ENCODE measurements around the gene SEMA3B. TPM values are rescaled to one million over a fixed set of nuclear protein-coding genes. Genes with fewer than 3 reads are reported as not detected.
"Not testable (repeated sequence)": the region's sequence is repeated elsewhere in the genome, so short reads cannot be mapped to it uniquely, and the experiment has no call there.

SEMA3B gene
- total RNA-seq, 1 donor from 2014 or later = 27.0 TPM

- DNase-seq (ENCODE audit: low read depth) = peak; percentile 66
Measured at GRCh38 chr3:50237754-50238548, 31.0 kb upstream of the SEMA3B start.

DNA sequence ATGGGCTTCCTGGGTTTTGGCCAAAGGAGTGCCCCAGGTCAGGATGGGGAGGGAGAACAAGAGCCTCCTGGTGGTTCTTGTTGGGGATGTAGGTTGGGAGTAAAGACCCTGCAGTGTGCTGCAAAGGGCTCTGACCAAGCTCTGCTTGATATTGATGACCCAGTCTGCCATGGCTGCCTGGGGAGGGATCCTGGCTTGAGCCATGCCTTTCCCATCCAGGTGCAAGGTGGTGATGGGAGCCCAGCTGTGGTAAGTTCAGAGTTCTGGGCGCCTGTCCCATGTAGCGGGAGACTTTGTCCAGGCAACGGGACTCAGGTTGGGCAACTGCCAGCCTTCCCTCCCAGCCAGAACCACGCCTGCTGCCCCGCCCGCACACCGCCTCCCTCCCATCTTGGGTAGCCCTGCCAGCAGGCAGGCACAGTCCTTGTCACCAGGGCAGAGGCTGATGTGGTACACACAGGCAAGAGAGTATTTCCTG is 30.4 kb upstream of the SEMA3B start:
- no peak for DNase-seq (ENCODE audit: low read depth)

DNA sequence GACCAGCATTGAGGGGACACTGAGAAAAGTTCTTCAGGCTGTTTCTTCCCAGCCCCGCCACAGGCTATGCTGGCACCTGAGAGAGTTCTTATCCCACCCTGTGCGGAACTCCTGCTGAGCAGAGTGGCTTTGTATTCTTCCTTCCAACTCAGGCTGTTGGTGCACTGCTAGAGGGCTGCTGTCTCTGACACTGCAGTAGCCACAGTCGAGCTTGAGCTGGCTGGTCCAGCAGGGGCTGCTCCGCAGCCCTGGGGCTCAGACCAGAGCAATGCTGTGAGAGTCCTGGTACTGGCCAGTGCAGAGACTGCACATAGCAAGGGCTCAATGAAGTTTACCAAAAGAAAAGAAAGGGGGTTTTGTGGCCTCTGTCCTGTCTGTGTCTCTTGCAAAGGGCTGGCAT is 29.3 kb upstream of the SEMA3B start:
- no peak for DNase-seq (ENCODE audit: low read depth)

DNA sequence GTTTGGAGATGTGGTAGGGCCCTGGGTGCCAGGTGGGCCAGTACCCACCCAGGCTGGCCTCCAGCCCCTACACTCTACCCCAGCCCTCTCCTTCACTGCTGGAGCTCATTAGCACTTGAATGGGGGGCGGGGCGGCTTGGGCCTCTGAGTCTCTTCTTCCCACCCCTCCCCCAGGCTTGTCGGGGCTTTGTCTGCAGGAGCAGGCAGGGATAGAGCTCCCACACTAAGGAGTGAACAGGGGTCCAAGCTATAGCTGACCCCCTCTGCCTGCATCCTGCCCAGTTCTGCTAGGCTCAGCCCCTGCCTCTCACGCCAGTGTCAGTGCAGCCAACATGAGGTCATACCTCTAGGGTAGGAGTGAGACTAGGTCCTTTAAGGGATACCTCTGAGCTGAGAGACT is 27.8 kb upstream of the SEMA3B start:
- no peak for DNase-seq (ENCODE audit: low read depth)

- DNase-seq (ENCODE audit: low read depth) = no peak
Measured at GRCh38 chr3:50241713-50242380, 27.1 kb upstream of the SEMA3B start.

DNA sequence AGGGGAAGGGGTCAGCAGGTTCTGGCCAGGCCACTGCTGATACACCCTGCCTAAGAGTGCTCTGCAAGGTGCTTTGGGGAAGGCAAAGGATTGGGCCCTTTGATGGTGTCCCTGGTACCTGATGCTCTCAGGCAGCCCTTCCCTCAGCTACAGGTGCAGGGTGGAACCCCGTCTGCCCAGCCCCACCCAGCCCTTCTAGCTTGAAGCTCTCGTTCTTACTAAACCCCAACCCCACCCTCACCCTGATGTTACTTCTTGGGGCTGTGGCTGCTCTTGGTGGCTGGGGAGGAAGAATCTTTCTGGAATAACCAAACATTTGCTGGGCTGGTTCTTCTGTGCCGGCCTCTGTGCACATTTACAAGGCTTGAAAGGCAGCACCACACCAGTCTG is 26.6 kb upstream of the SEMA3B start:
- no peak for DNase-seq (ENCODE audit: low read depth)

- DNase-seq (ENCODE audit: low read depth) = peak; percentile 47
Measured at GRCh38 chr3:50242851-50243542, 25.9 kb upstream of the SEMA3B start.

GRCh38 chr3:50243543-50243895 is 25.4 kb upstream of the SEMA3B start:
- no peak for DNase-seq (ENCODE audit: low read depth)

GRCh38 chr3:50244813-50245212 is 24.1 kb upstream of the SEMA3B start:
- not testable (repeated sequence) for DNase-seq (ENCODE audit: low read depth)

- no peak for DNase-seq (ENCODE audit: low read depth)
Measured at GRCh38 chr3:50245251-50245745, 23.6 kb upstream of the SEMA3B start.

GRCh38 chr3:50245831-50246516 is 23.0 kb upstream of the SEMA3B start:
- peak; percentile 58 for DNase-seq (ENCODE audit: low read depth)

DNA sequence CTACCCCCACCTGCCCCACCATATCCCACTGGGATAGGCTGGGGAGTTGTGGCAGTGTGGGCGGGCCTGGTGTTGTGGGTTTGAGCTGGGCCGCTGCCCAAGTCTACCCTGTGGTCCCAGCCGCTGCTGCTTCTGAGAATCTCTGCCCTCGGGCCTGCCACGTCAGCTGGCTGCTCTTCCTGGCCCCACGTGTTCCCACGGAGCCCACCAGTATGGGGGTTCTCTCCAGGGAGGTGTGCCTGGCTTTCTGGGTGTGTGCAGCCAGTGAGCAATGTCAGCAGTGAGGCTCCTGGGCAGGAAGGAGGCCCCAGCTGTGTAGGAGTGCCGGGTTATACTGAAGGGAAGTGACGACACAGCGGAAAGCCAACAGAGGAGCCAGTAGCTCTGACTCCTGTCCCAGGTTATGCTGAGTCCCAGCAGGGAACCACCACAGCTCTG is 22.4 kb upstream of the SEMA3B start:
- peak; percentile 70 for DNase-seq (ENCODE audit: low read depth)

DNA sequence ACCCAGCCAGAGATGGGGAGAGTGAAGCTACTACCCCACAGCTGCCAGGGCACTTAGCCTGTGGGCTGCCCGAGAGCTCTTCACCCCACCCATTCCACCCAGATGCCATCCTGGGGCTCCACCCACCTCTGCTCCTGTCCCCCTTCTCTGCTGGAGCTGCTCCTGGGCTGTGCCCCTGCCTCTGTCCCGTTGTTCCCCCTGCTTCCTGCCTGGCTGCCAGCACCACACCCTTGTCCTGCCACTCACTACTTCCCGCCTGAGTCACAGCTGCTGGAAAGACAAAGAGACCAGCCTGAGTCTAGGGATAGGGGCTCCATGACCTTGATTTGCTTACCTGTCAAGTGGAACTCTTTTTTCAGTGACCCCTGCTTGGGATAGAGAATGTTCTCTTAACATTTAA is 20.6 kb upstream of the SEMA3B start:
- DNase-seq (ENCODE audit: low read depth) = no peak

DNA sequence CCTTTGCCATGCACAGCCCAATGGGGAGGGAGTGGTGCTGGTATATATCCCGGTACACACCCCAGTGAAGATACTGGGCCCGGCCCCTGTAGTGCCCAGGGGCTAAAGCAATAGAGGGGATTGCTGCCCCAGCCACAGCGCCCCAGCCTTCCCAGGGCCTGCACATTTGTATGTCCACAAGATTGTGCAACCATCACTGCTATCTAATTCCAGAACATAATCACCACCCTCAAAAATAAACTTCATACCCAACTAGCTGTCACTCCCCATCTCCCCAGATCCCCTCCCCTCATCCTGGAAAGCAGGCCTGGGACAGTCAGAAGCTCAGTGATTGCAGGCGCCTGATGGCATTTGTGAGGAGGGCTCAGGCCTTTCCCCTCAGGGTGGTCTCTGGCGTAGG is 19.5 kb upstream of the SEMA3B start:
- DNase-seq (ENCODE audit: low read depth) = no peak

- no peak for DNase-seq (ENCODE audit: low read depth)
Measured at GRCh38 chr3:50250514-50250913, 18.4 kb upstream of the SEMA3B start.

- DNase-seq (ENCODE audit: low read depth) = peak; percentile 88
Measured at GRCh38 chr3:50251220-50251619, 17.7 kb upstream of the SEMA3B start.

DNA sequence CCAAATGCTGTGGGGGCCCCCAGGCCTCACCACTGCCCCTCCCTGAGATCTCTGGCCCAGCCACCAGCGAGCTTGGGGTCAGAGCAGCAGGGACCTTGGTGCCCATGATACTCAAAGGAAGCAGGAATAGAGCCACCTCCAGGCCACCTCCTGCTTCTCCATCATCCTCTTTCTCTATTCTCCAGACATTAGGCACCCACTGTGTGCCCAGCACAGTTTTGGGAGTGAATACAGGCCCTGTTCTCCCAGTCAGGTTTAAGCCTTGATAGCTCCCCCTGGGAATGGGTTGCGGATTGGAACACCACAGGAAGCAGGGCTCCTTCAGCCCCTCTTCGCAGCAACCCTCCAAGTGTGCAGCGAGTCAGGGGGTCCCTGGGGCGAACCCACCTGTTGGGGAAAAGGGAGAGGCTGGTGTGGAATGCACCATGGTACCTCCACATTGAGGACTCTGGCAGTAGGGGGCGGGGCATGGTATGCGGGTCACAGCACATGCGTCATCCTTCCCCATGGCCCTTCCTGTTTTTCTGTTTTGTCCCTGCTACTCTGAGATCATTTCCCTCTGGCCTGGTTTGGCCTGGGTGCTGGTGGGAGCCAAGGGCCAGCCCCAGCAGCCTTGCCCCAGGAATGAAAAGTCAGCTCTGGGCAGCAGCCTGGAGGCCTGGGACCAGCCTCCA is 14.2 kb upstream of the SEMA3B start:
- DNase-seq (ENCODE audit: low read depth) = no peak

- no peak for DNase-seq (ENCODE audit: low read depth)
Measured at GRCh38 chr3:50255251-50255615, 13.7 kb upstream of the SEMA3B start.

DNA sequence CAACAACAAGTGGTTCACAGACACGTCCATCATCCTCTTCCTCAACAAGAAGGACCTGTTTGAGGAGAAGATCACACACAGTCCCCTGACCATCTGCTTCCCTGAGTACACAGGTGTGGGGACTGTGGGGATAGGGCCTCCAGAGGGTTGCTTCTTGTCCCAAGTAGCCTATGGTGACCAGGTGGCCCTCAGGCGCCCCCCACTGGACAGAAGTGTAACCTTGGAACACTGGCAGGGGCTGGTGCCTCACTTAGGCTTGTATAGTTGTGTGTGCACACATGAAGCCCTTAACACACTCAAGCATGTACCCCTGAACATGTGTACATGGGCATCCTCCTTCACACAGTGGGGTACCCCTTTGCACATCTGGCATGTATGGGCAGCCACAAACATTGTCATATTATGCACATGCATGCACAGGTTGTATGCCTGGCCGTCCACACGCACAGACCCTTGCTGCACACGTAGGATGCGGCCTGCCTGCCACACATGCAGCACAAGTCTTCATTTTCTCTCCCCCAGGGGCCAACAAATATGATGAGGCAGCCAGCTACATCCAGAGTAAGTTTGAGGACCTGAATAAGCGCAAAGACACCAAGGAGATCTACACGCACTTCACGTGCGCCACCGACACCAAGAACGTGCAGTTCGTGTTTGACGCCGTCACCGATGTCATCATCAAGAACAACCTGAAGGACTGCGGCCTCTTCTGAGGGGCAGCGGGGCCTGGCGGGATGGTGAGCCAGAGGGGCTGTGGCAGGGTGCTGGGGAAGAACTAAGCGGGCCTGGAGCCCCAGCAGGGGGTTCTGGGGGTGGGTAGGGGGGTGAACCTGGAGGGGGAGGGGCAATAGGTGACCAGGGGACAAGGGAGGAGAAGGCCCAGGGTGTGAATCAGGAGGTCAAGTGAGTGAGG is 11.7 kb upstream of the SEMA3B start:
- no peak for DNase-seq (ENCODE audit: low read depth)

DNA sequence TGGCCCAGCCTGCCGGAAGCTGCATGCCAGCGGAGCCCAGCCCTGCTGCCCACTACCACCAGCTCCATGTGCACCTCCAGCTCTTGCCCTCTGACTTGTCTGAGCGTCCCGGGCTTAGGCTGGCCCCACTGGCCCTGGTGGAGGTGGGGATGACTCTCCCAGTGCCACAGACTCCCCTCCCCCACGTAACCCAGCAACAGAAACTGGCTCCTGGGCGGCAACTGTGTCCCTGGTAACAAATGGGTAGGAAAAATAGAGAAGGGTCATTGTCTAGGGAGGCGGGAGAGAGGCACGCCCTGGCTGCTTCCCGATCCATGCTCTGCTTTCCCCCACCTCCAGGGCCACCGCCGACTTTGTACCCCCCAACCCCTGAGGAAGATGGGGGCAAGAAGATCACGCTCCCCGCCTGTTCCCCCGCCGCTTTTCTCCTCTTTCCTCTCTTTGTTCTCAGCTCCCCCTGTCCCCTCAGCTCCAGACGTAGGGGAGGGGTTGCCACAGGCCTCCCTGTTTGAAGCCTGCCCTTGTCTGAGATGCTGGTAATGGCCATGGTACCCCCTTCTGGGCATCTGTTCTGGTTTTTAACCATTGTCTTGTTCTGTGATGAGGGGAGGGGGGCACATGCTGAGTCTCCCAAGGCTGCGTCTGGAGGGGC is 10.8 kb upstream of the SEMA3B start:
- DNase-seq (ENCODE audit: low read depth) = no peak

Data from renal cortical epithelial cell (primary cell).